Keratinocyte (primary cell): ENCODE data around the gene ACAP3. TPM values are rescaled to one million over a fixed set of nuclear protein-coding genes. Genes with fewer than 3 reads are reported as not detected.

Experiments used
- DNase-seq: peaks from one replicate; pipeline ENCODE4 v3.0.0-alpha.2; 2011; ENCODE audit warnings: low read depth, missing footprints, low spot score
- FAIRE-seq: peaks from 2 replicates; lab custom pipeline; 2011; peaks lifted over from hg19 to GRCh38; lab: Jason Lieb, UNC
- H2AFZ ChIP-seq: 2 replicates; pipeline ENCODE4 v1.6.0; 2012; ENCODE audit warnings: low read length, control low read depth, inconsistent platforms; ENCODE audit not compliant: control insufficient read depth
- H3K27ac ChIP-seq: 2 replicates; pipeline ENCODE4 v1.5.1; 2011; ENCODE audit warnings: low read length; ENCODE audit not compliant: control insufficient read depth, insufficient read depth
- H3K27me3 ChIP-seq: 3 replicates; pipeline ENCODE4 v1.6.0; 2011; ENCODE audit warnings: low read length; ENCODE audit not compliant: control insufficient read depth, insufficient read depth; ENCODE audit errors: extremely low read depth
- H3K36me3 ChIP-seq, 2 experiments: 2 replicates in 1 of 2; 3 replicates in 1 of 2; pipeline ENCODE4 v1.5.1; 2011; ENCODE audit warnings: low read length in 2 of 2, mild to moderate bottlenecking in 1 of 2; ENCODE audit not compliant: control insufficient read depth in 2 of 2, insufficient read depth in 2 of 2; ENCODE audit errors: extremely low read depth in 1 of 2
- H3K4me1 ChIP-seq: 3 replicates; pipeline ENCODE4 v1.5.1; 2011; ENCODE audit warnings: low read length; ENCODE audit not compliant: control insufficient read depth, insufficient read depth; ENCODE audit errors: extremely low read depth
- H3K4me2 ChIP-seq: 3 replicates; pipeline ENCODE4 v1.6.0; 2011; ENCODE audit warnings: low read depth, low read length; ENCODE audit not compliant: control insufficient read depth, insufficient read depth; ENCODE audit errors: extremely low read depth
- H3K4me3 ChIP-seq, 3 experiments: fragments of 200-600 bp in 1 of 3; sonication (generic) in 1 of 3; 2 replicates in 2 of 3; 3 replicates in 1 of 3; pipeline ENCODE4 v1.5.1; 2011 to 2016; ENCODE audit warnings: low read length in 3 of 3, mild to moderate bottlenecking in 3 of 3, control low read depth in 2 of 3, inconsistent platforms in 1 of 3, low read depth in 1 of 3, mixed read lengths in 1 of 3, mixed run types in 1 of 3, moderate library complexity in 1 of 3; ENCODE audit not compliant: control insufficient read depth in 2 of 3, insufficient read depth in 2 of 3; ENCODE audit errors: extremely low read depth in 1 of 3
- H3K79me2 ChIP-seq: 2 replicates; pipeline ENCODE4 v1.6.0; 2012; ENCODE audit warnings: low read length; ENCODE audit not compliant: control insufficient read depth, insufficient read depth
- H3K9ac ChIP-seq: 3 replicates; pipeline ENCODE4 v1.6.0; 2011; ENCODE audit warnings: low read length; ENCODE audit not compliant: control insufficient read depth, insufficient read depth; ENCODE audit errors: extremely low read depth
- H3K9me1 ChIP-seq: 3 replicates; pipeline ENCODE4 v1.6.0; 2011; ENCODE audit warnings: low read length; ENCODE audit not compliant: control insufficient read depth, insufficient read depth; ENCODE audit errors: extremely low read depth
- H3K9me3 ChIP-seq: 2 replicates; pipeline ENCODE4 v1.5.1; 2012; ENCODE audit warnings: low read depth, low read length; ENCODE audit not compliant: control insufficient read depth
- H4K20me1 ChIP-seq: 3 replicates; pipeline ENCODE4 v1.6.0; 2011; ENCODE audit warnings: low read length; ENCODE audit not compliant: control insufficient read depth, insufficient read depth; ENCODE audit errors: extremely low read depth
- EZH2 ChIP-seq: IDR thresholded peaks from one replicate; pipeline ENCODE4 v1.6.1; 2012; ENCODE audit warnings: inconsistent platforms, mild to moderate bottlenecking, low read length, moderate library complexity
- dilution Hi-C: fragments of 300-500 bp; cut with MboI; formaldehyde crosslinking; loops from one replicate; pipeline ENCODE4 v1.7.0; 2020; ENCODE audit warnings: low sequenced_read_pairs; ENCODE audit not compliant: extremely low pct_ligation_motif_present
- polyA plus RNA-seq, 5 experiments: library from polyadenylated mRNA; depleted of rRNA in 3 of 5; stranded (reverse) in 3 of 5; stranded (forward) in 1 of 5; unstranded in 1 of 5; fragments of >200 nt; gene quantifications; 1 replicate in 1 of 5; 2 replicates in 3 of 5; 3 replicates in 1 of 5; pipeline versions ENCODE4 v1.2.1 to v1.2.3, GENCODE V29; 2011 to 2012; ENCODE audit warnings: missing spikeins in 2 of 5, low read depth in 1 of 5, low replicate concordance in 1 of 5
- TF ChIP-seq, protein P1 (sequence below), 3 experiments: IDR thresholded peaks in 1 of 3; conservative IDR thresholded peaks in 1 of 3; optimal IDR thresholded peaks in 1 of 3; 2 replicates in 2 of 3; 3 replicates in 1 of 3; pipeline versions ENCODE3 to v1.5.1; 2011; ENCODE audit warnings: low read length in 3 of 3, mild to moderate bottlenecking in 3 of 3, moderate library complexity in 2 of 3, control low read depth in 1 of 3, inconsistent platforms in 1 of 3; ENCODE audit not compliant: insufficient read depth in 2 of 3; ENCODE audit errors: extremely low read depth in 1 of 3

The ACAP3 gene
- polyA plus RNA-seq, 1 donor (not counting 4 experiments of a cell fraction or from before 2014, with no cell fraction given): 17.4 TPM

DNA sequence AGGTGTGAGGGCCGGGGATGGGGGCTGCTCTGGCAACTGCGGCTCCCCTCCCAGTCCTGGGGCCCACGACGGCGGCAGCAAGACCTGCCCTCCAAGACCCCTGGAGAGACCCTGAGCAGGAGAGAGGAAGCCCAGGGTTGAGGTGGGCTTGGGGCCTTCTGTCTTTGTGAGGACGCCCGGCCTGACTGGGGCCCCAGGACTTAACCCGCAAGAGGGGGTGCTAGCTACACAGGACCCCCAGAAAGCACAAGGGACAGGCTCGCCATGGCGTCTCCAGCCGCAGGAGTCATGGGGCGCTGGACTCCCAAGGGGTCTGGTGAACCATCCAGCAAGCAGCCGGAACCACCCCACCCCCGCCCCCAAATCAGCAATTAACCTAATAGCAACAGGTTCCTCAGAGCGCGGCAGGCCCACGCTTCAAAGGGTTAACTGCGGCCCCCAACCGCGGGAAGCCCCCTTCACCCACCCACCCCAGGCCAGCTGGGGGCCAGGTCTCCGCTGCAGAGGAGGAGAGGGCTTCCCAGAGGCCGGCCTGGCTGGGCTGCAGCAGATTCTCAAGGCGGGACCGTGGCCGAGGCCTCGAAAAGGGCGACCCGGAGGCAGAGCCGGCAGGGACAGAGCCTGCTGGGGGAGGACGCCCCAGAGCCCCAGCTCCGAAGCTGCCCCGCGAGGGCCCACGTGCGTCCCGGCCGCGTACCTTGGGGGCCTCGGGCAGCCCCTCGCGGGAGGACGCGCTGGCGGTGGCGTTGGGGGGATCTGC, 61.7 kb downstream of the ACAP3 start:
- Histone ChIP-seq H3K79me2 (no peaks in the 10 kb centered on the region), H2AFZ (no peak overlapping the region), H3K36me3 (no peaks in the 10 kb centered on the region), H3K9me3 (no peaks in the 10 kb centered on the region), H3K9ac (no peak overlapping the region), H3K4me3 (no peak overlapping the region), H3K27ac (no peak overlapping the region), H4K20me1 (no peaks in the 10 kb centered on the region), H3K4me1 (peaks cover 6% of the 10 kb centered on the region), H3K4me2 (peak overlapping the region; percentile 16), H3K9me1 (no peaks in the 10 kb centered on the region), H3K27me3 (peaks cover 14% of the 10 kb centered on the region)
- TF ChIP-seq, protein P1, sequence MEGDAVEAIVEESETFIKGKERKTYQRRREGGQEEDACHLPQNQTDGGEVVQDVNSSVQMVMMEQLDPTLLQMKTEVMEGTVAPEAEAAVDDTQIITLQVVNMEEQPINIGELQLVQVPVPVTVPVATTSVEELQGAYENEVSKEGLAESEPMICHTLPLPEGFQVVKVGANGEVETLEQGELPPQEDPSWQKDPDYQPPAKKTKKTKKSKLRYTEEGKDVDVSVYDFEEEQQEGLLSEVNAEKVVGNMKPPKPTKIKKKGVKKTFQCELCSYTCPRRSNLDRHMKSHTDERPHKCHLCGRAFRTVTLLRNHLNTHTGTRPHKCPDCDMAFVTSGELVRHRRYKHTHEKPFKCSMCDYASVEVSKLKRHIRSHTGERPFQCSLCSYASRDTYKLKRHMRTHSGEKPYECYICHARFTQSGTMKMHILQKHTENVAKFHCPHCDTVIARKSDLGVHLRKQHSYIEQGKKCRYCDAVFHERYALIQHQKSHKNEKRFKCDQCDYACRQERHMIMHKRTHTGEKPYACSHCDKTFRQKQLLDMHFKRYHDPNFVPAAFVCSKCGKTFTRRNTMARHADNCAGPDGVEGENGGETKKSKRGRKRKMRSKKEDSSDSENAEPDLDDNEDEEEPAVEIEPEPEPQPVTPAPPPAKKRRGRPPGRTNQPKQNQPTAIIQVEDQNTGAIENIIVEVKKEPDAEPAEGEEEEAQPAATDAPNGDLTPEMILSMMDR (optimal IDR thresholded peaks at IDR 0.05 in 1 of 3, IDR thresholded peaks at IDR 0.05 in 1 of 3, conservative IDR thresholded peaks at IDR 0.05 in 1 of 3; ENCODE audit: extremely low read depth in 1 of 3, insufficient read depth in 2 of 3, low read length in 3 of 3): no peak
- TF ChIP-seq EZH2: peak; percentile 47
- DNase-seq: no peak
- FAIRE-seq: no peak
- dilution Hi-C loops: no loop called here

DNA sequence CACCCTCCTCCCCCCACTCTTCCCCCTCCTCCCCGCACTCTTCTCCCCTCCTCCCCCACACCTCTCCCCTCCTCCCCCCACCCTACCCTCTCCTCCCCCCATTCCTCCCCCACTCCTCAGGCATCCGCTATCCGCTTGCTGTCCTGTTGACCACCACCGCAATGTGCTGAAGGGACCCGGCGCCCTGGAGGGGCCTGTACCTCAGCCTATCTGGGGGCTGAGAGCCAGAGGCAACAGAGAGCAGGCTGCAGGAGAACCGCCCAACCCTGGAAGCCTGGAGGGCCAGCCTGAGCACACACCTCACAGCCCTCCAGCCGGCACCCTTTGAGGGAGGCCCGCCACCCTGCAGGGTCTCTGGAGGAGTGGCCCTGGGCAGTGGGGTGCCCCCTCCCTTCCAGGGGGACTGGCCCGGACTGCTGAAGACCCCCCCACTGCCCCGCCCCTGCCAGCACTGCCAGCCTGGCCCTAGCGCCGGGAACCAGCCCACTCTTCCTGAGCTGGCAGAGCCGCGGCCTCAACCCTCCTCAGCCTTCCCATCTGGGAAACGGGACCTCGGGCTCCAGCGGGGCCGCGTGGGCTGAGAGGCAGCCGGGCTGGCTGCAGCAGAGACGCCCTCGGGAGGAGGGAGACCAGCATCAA, 62.4 kb downstream of the ACAP3 start:
- FAIRE-seq: no peak
- Histone ChIP-seq H3K27me3 (peaks cover 14% of the 10 kb centered on the region), H3K9me3 (no peaks in the 10 kb centered on the region), H3K36me3 (no peaks in the 10 kb centered on the region), H2AFZ (no peak overlapping the region), H3K27ac (no peak overlapping the region), H3K4me3 (no peak overlapping the region), H3K9ac (no peak overlapping the region), H3K4me1 (peaks cover under 1% of the 10 kb centered on the region), H4K20me1 (no peaks in the 10 kb centered on the region), H3K4me2 (no peak overlapping the region), H3K79me2 (no peaks in the 10 kb centered on the region), H3K9me1 (no peaks in the 10 kb centered on the region)
- DNase-seq: no peak
- dilution Hi-C loops: no loop called here
- TF ChIP-seq, protein P1 (optimal IDR thresholded peaks at IDR 0.05 in 1 of 3, IDR thresholded peaks at IDR 0.05 in 1 of 3, conservative IDR thresholded peaks at IDR 0.05 in 1 of 3; ENCODE audit: extremely low read depth in 1 of 3, insufficient read depth in 2 of 3, low read length in 3 of 3): no peak
- TF ChIP-seq EZH2: no peak
